WERI-Rb-1 (cell line): ENCODE data around the gene RASA3.

Experiments used
- DNase-seq: peaks from one replicate; pipeline ENCODE4 v3.0.0-alpha.2; 2020
- H3K27ac ChIP-seq: fragments of 250-450 bp; sonication (Bioruptor Pico); 2 replicates; pipeline ENCODE4 v1.5.1; 2020; ENCODE audit warnings: mild to moderate bottlenecking, moderate library complexity
- H3K27me3 ChIP-seq: fragments of 250-450 bp; sonication (Bioruptor Pico); 2 replicates; pipeline ENCODE4 v1.5.1; 2021; ENCODE audit warnings: mild to moderate bottlenecking, low read depth, moderate library complexity; ENCODE audit not compliant: insufficient read depth, severe bottlenecking
- H3K36me3 ChIP-seq: fragments of 250-450 bp; sonication (Bioruptor Pico); 2 replicates; pipeline ENCODE4 v1.5.1; 2020; ENCODE audit warnings: mild to moderate bottlenecking, moderate library complexity
- H3K4me3 ChIP-seq: 2 replicates; pipeline ENCODE4 v1.5.1; 2011; ENCODE audit warnings: low read depth, mild to moderate bottlenecking, control low read depth, low read length
- H3K9me3 ChIP-seq: fragments of 250-450 bp; sonication (Bioruptor Pico); 2 replicates; pipeline ENCODE4 v1.5.1; 2021; ENCODE audit warnings: mild to moderate bottlenecking, moderate library complexity; ENCODE audit not compliant: severe bottlenecking
- TF ChIP-seq, protein P1 (sequence below): IDR thresholded peaks from 2 replicates; pipeline ENCODE4 v1.5.1; 2011; ENCODE audit warnings: low read depth, mild to moderate bottlenecking, control low read depth, inconsistent platforms, low read length

RASA3 gene

DNA sequence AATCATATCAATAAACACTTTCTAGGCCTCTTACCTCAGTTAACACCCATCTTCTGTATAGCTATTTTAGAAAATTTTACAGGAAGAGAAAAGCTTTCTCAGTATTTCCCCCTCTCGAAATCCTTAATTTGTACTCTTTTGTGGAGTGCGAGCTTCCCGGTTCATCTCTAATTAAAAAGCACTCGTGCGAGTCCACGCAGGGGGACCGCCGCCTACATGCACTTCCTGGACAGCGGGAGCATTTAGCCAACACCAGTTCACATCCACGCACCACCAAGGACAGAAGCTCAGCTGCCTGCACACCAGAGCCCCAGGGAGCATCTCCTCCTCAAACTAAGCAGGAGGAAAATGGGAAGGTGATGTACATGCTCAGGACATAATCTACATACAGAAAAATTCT lies 60.0 kb downstream of the RASA3 start:
- no peaks in the 10 kb centered on the region for H3K36me3 ChIP-seq

DNA sequence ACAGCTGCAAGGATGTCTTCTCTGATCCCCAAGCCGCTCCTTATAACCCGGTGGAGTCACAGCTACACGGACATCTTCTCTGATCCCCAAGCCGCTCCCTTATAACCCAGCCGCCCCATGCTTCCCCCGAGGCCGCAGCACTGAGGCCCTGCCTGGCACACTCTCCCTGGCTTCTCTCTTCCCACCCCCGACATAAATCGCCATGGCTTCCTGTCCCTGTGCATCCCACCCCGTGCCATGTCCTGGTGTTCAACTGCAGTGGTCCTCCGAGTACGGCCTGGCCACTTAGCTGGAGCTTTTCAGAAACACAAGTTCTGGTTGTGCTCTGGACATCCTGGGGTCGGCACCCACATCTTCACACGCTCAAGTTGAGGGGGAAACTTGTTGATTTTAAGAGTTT lies 60.4 kb downstream of the RASA3 start:
- no peak overlapping the region for H3K27ac ChIP-seq
- no peak for DNase-seq
- no peaks in the 10 kb centered on the region for H3K36me3 ChIP-seq
- peaks cover 8% of the 10 kb centered on the region for H3K9me3 ChIP-seq
- H3K4me3 ChIP-seq, result no peak overlapping the region
- H3K27me3 ChIP-seq, result no peaks in the 10 kb centered on the region
- TF ChIP-seq, protein P1, sequence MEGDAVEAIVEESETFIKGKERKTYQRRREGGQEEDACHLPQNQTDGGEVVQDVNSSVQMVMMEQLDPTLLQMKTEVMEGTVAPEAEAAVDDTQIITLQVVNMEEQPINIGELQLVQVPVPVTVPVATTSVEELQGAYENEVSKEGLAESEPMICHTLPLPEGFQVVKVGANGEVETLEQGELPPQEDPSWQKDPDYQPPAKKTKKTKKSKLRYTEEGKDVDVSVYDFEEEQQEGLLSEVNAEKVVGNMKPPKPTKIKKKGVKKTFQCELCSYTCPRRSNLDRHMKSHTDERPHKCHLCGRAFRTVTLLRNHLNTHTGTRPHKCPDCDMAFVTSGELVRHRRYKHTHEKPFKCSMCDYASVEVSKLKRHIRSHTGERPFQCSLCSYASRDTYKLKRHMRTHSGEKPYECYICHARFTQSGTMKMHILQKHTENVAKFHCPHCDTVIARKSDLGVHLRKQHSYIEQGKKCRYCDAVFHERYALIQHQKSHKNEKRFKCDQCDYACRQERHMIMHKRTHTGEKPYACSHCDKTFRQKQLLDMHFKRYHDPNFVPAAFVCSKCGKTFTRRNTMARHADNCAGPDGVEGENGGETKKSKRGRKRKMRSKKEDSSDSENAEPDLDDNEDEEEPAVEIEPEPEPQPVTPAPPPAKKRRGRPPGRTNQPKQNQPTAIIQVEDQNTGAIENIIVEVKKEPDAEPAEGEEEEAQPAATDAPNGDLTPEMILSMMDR, result no peak

More for the DNA sequence above, 60.0 kb downstream of the RASA3 start:
- H3K27me3 ChIP-seq, result no peaks in the 10 kb centered on the region
- TF ChIP-seq, protein P1, result no peak
- no peak for DNase-seq
- no peak overlapping the region for H3K4me3 ChIP-seq
- no peak overlapping the region for H3K27ac ChIP-seq
- peaks cover 8% of the 10 kb centered on the region for H3K9me3 ChIP-seq

DNA sequence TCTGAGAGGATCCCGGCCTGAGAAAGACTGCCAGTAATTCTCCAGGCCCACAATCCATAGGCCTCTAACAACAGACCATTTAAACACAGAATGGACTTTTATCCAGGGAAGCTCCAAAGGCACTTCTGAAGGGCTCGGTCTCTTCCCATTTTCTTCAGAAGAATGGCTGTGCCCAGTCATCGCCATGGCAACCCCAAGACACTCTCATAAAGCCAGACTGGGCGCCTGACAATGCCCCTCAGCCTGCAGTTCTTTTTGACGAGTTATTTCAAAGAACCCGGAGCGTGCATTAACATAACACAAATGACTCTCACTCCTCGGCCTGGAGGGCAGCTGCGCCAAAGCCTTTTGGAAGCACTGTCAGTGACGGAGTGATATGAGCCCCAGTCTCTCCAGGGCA lies 61.0 kb downstream of the RASA3 start:
- no peaks in the 10 kb centered on the region for H3K36me3 ChIP-seq
- TF ChIP-seq, protein P1, result no peak
- H3K9me3 ChIP-seq, result peaks cover 8% of the 10 kb centered on the region
- no peak for DNase-seq
- no peak overlapping the region for H3K4me3 ChIP-seq
- H3K27ac ChIP-seq, result no peak overlapping the region
- no peaks in the 10 kb centered on the region for H3K27me3 ChIP-seq

DNA sequence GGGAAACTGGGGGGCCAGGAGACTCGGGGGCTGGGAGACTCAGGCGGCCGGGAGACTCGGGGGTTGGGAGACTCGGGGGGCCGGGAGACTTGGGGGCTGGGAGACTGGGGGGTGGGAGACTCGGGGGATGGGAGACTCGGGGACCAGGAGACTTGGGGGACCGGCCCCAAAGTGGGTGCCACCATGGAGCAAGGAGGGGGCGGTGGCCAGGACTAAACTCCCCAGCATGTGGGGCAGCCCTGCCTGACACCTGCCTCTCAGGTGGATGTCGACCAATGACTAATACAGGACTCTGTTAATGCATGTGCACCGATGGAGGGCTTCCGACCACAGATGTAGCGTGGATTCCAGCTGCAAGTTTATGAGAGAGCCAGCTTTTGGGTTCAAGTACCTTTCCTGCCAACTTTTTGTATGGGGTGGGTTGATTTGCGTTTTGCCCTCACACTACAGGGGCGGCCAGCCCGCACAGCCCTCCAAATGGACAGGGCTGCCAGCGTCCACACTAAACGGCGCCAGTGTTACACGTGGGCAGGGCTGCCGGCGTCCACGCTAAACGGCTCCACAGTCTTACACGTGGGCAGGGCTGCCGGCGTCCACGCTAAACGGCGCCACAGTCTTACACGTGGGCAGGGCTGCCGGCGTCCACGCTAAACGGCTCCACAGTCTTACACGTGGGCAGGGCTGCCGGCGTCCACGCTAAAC lies 62.2 kb downstream of the RASA3 start:
- Histone ChIP-seq H3K36me3 (no peaks in the 10 kb centered on the region), H3K27ac (no peak overlapping the region)
- TF ChIP-seq, protein P1, result no peak

DNA sequence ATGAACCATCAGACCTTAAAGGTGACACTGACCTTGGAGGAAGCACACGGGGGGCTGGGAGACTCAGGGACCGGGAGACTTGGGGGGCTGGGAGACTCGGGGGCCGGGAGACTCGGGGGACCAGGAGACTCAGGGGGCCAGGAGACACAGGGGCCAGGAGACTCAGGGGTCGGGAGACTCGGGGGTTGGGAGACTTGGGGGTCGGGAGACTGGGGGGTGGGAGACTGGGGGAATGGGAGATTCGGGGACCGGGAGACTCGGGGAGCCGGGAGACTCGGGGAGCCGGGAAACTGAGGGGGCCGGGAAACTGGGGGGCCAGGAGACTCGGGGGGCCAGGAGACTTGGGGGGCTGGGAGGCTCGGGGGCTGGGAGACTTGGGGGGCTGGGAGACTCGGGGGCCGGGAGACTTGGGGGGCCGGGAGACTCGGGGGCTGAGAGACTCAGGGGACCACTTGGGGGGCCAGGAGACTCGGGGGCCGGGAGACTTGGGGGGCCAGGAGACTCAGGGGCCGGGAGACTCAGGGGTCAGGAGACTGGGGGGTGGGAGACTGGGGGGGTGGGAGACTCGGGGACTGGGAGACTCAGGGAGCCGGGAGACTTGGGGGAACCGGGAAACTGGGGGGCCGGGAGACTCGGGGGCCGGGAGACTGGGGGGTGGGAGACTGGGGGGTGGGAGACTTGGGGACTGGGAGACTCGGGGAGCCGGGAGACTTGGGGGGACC lies 62.9 kb downstream of the RASA3 start:
- H3K27ac ChIP-seq, result no peak overlapping the region
- TF ChIP-seq, protein P1, result no peak
- no peaks in the 10 kb centered on the region for H3K27me3 ChIP-seq
- no peak overlapping the region for H3K4me3 ChIP-seq
- no peaks in the 10 kb centered on the region for H3K36me3 ChIP-seq
- DNase-seq, result no peak
- H3K9me3 ChIP-seq, result peaks cover 8% of the 10 kb centered on the region

More for the DNA sequence above, 62.2 kb downstream of the RASA3 start:
- H3K4me3 ChIP-seq, result no peak overlapping the region
- H3K9me3 ChIP-seq, result peaks cover 8% of the 10 kb centered on the region
- H3K27me3 ChIP-seq, result no peaks in the 10 kb centered on the region
- no peak for DNase-seq
